Caki2 (cell line): ENCODE data around the gene RHD. TPM values are rescaled to one million over a fixed set of nuclear protein-coding genes. Genes with fewer than 3 reads are reported as not detected.
"Not testable (repeated sequence)": the region's sequence is repeated elsewhere in the genome, so short reads cannot be mapped to it uniquely, and the experiment has no call there.

Source experiments
- DNase-seq: peaks from one replicate; pipeline ENCODE4 v3.0.0-alpha.2; 2015; ENCODE audit warnings: low read depth
- in situ Hi-C: cut with HindIII; loops from 2 replicates; pipeline ENCODE4 v1.10.0; 2016; ENCODE audit warnings: low sequenced_read_pairs, low pct_unique_long_range_greater_than_20kb, mixed read lengths
- total RNA-seq: library from RNA; depleted of rRNA; stranded (reverse); fragments of >200 nt; shearing (Covaris generic); gene quantifications from 2 replicates; pipeline ENCODE4 v1.2.3, GENCODE V29; 2014; ENCODE audit warnings: low replicate concordance

The RHD gene
- total RNA-seq, 1 experiment from 2014 or later: not detected

- in situ Hi-C loops: no loop called here
- DNase-seq: peak; percentile 92
These were observed 18.4 kb upstream of the RHD start for GRCh38 chr1:25253911-25254310.

GRCh38 chr1:25255706-25256577 is 16.4 kb upstream of the RHD start:
- in situ Hi-C loops: no loop called here

DNA sequence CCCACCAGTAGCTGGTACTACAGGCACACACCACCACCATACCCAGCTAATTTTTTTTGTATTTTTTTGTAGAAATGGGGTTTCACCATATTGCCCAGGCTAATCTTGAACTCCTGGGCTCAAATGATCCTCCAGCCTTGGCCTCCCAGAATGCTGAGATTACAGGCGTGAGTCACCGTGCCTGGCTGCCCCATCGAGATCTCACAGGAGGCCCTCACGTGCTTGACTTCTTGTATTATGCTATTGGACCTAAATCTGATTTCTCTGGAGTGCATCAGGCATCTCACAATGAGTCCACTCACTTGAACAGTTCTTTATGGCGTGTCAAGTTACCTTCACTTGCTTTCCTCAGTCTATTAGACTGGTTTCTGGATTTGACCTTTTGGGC is 15.7 kb upstream of the RHD start:
- in situ Hi-C loops: no loop called here
- no peak for DNase-seq

More at GRCh38 chr1:25255706-25256577, 16.4 kb upstream of the RHD start:
- peak; percentile 78 for DNase-seq

DNA sequence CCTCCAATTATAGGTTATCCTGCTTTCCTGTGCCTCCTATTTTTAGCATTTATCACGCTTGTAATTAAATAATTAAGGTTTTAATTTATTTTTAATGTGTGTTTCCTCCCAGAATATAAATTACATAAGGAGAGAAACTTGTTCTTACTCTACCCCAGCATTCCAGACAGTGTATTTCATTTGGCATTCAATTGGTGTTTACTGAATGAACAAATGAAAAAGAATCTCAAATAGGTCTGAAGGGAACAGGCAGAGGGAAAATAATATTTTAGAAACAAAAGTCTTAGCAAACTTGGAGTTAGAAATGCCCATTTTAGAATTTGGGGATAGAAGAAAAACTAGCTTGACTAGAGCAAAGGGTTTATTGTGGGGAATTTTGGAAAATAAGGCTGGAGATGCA is 15.1 kb upstream of the RHD start:
- in situ Hi-C loops: no loop called here
- DNase-seq: no peak

DNA sequence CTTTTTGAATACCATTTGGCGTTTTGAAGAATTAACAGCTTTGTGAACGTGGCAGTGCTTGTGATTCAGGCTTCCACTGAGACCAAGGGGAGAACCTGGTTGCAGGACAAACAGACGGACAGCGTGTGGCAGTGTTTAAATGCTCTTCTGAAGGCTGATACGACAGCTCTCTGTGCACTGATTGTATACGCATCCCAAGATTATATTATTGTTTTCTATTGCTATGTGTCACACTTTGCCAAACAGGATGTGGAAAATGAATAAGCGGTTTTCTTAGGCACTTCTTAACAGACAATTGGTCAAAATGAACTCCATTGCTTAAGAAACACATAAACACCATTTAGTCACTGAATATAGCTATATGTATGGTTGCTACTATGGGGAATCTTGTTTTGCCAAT is 12.5 kb upstream of the RHD start:
- in situ Hi-C loops, DNase-seq: not testable (repeated sequence)

DNA sequence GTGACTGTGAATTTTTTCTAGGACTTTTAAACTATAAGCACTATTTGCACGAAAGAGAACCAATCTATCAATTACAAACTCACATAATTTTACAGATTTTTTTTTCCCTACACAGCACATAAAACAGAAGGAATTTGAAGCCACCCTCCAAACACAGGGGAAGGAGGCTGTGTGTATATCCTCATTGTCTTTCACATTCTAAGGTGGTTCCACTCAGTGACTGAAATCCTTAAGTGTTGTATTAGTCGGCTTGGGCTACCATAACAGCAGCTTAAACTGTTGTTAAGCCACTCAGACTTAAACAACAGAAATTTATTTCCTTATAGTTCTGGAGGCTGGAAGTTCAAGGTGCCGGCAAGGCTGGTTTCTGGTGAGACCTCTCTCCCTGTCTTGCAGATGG is 12.0 kb upstream of the RHD start:
- DNase-seq, in situ Hi-C loops: not testable (repeated sequence)

GRCh38 chr1:25266554-25267287 is 5.6 kb upstream of the RHD start:
- DNase-seq, in situ Hi-C loops: not testable (repeated sequence)

GRCh38 chr1:25267288-25268142 is 4.8 kb upstream of the RHD start:
- in situ Hi-C loops, DNase-seq: not testable (repeated sequence)

GRCh38 chr1:25268143-25268760 is 4.1 kb upstream of the RHD start:
- in situ Hi-C loops, DNase-seq: not testable (repeated sequence)

GRCh38 chr1:25275648-25276047 is 3.3 kb downstream of the RHD start:
- in situ Hi-C loops, DNase-seq: not testable (repeated sequence)

GRCh38 chr1:25277295-25277694 is 5.0 kb downstream of the RHD start:
- DNase-seq, in situ Hi-C loops: not testable (repeated sequence)

GRCh38 chr1:25278358-25278757 is 6.0 kb downstream of the RHD start:
- in situ Hi-C loops, DNase-seq: not testable (repeated sequence)

DNA sequence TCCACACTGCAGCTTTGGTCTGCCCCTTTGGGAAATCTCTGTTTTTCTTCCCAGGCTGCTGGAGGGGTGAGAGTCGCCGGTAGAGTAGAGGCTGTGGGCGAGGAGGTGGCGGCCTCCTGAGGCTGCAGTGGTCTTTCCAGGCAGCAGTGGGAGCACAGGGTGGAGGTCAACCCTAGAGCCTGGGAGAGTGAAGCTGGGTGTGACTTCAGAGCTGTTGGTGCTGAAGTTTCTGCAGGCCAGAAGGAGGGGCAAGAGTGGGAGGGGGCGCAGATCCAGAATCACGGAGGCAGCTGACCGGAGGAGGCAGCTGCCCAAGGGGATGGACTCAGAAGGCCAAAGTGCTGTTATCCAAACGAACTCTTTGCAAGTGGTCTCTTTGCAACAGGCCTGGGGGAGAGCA is 6.5 kb downstream of the RHD start:
- in situ Hi-C loops, DNase-seq: not testable (repeated sequence)

DNA sequence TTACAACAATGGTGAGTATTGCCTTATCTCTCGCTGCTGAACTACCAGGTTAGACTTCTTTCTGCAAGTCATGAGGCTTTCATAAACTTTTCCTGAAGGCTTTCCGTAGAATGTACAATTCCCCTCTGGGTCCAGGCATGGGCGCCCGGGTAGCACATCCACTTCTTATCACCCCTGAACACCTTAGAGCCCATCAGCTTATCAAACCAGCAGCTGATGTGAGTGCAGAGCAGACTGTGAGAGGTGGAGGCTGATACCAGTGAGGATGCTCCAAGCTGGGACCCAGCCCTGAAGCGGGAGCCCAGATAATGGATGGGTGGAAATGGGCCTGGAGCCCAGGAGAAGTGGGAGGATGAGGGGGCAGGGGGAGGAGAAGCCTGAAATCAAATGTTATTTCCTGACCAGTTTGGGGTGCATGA is 7.4 kb downstream of the RHD start:
- DNase-seq, in situ Hi-C loops: not testable (repeated sequence)

- DNase-seq, in situ Hi-C loops: not testable (repeated sequence)
These were observed 13.6 kb downstream of the RHD start for GRCh38 chr1:25285862-25286261.

DNA sequence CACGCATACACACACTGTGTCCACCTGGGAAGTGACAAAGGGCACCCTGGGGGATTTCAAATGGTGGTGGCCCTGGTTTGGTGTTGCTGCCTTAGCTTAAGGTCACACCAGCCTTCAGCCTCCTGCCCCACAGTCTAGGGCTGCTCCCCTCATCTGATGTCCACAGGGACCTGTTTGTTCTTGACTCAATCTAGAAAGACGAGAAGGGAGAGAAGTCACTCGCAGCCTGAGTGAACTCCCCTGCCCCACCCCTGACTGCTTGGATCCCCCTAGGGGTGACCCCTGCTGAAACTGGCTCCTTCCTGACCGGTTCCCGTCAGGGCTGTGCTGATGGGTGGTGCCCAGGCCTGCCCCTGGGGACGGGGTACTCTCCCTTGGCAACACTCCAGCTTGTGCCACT is 14.9 kb downstream of the RHD start:
- DNase-seq, in situ Hi-C loops: not testable (repeated sequence)

DNA sequence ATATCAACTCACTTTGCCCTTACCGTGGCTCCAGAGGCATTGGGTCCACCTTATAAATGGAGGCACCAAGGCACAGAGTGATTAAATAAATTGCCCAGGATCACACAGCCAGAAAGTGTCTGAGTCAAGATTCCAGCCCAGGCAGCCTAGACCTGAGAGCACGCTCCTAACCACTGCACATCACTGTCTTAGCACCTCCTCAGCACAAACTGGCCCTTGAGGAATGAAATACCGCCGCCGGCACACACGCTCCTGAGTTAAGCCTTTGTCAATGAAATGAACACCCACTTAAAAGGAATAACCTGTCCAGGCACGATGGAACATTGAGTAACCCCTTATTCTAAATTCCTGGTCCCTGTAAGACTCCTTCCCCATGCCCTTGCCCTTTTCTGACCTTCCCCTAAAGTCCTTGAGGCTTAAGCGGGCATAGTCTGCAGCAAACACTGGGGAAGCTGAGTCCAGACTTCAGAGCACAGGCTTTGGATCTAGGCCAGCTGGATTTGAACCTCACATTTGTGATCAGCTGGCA is 16.3 kb downstream of the RHD start:
- in situ Hi-C loops, DNase-seq: not testable (repeated sequence)

DNA sequence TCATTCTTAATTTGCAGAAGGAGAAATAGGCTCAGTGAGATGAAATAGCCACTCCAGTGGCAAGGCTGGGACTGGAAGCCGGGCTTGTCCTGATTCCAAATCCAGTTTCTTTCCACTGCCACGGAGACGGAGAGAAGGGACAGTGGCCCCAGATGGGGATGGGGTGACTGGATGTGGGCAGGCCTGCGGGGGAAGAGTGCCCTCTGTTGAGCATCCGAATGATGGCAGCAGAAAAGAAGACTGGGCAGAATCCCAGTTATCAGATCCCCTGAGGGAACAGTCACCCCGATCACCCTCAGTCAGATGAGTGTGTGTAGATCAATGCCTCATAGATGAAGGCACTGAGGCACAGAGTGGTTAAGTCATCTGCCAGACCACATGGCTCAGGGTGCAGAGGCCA is 17.7 kb downstream of the RHD start:
- DNase-seq, in situ Hi-C loops: not testable (repeated sequence)
